GM21423 (cell line): ENCODE data around the gene RNASEL.
"Not testable (repeated sequence)": the region's sequence is repeated elsewhere in the genome, so short reads cannot be mapped to it uniquely, and the experiment has no call there.

Experiments used
- ATAC-seq: cut with Tn5 transposase; IDR thresholded peaks from one replicate; pipeline ENCODE4 v1.9.1; 2021; ENCODE audit warnings: mild to moderate bottlenecking, moderate library complexity; ENCODE audit not compliant: unreplicated experiment

Gene RNASEL

GRCh38 chr1:182565537-182565936, 23.5 kb downstream of the RNASEL start:
- no peak for ATAC-seq

GRCh38 chr1:182564406-182565004, 24.6 kb downstream of the RNASEL start:
- ATAC-seq = no peak

GRCh38 chr1:182563095-182563494, 26.0 kb downstream of the RNASEL start:
- no peak for ATAC-seq

GRCh38 chr1:182561456-182561855, 27.6 kb downstream of the RNASEL start:
- ATAC-seq = no peak

GRCh38 chr1:182560392-182560984, 28.6 kb downstream of the RNASEL start:
- ATAC-seq = no peak

GRCh38 chr1:182556279-182556678, 32.8 kb downstream of the RNASEL start:
- no peak for ATAC-seq

GRCh38 chr1:182555493-182555892, 33.6 kb downstream of the RNASEL start:
- no peak for ATAC-seq

GRCh38 chr1:182552527-182552926, 36.5 kb downstream of the RNASEL start:
- ATAC-seq = no peak

GRCh38 chr1:182549811-182550210, 39.2 kb downstream of the RNASEL start:
- ATAC-seq = no peak

- ATAC-seq = no peak
Measured at GRCh38 chr1:182549346-182549745, 39.7 kb downstream of the RNASEL start.

- ATAC-seq = no peak
Measured at GRCh38 chr1:182533896-182534295, 55.2 kb downstream of the RNASEL start.

GRCh38 chr1:182528206-182528605, 60.9 kb downstream of the RNASEL start:
- ATAC-seq = not testable (repeated sequence)

GRCh38 chr1:182527680-182528079, 61.4 kb downstream of the RNASEL start:
- ATAC-seq = no peak

- no peak for ATAC-seq
Measured at GRCh38 chr1:182525342-182525741, 63.7 kb downstream of the RNASEL start.
